CD8-positive, alpha-beta memory T cell (primary cell): ENCODE results near the gene IQSEC1. TPM values are rescaled to one million over a fixed set of nuclear protein-coding genes. Genes with fewer than 3 reads are reported as not detected.
A peak's percentile ranks its signal among the peaks of the same experiment; 100 is the strongest.

ENCODE experiments used
- CTCF ChIA-PET: fragments of 350-600 bp; sonication (Branson Sonifier 250); formaldehyde crosslinking; loops from one replicate; lab custom pipeline; 2021; ENCODE audit warnings: antibody characterized with exemption; lab: Charles Lee
- POLR2A ChIA-PET: fragments of 350-600 bp; sonication (Branson Sonifier 250); formaldehyde crosslinking; loops from one replicate; lab custom pipeline; 2021; ENCODE audit warnings: antibody characterized with exemption; lab: Charles Lee
- DNase-seq, 5 donors: peaks; one replicate each; pipeline versions ENCODE4 v3.0.0 to v3.0.0-alpha.2; 2020 to 2022; ENCODE audit warnings: mixed read lengths in 1 of 5
- H3K27ac ChIP-seq: one replicate; pipeline ENCODE4 v1.7.0; 2013; ENCODE audit warnings: low read depth, mild to moderate bottlenecking, low read length, moderate library complexity
- H3K27me3 ChIP-seq: 2 replicates; pipeline ENCODE4 v1.7.0; 2013; ENCODE audit warnings: low read length, mild to moderate bottlenecking; ENCODE audit not compliant: insufficient read depth, poor library complexity, severe bottlenecking
- H3K36me3 ChIP-seq: 2 replicates; pipeline ENCODE4 v1.7.0; 2013; ENCODE audit warnings: mild to moderate bottlenecking, low read length, moderate library complexity; ENCODE audit not compliant: insufficient read depth
- H3K4me1 ChIP-seq: 2 replicates; pipeline ENCODE4 v1.7.0; 2013; ENCODE audit warnings: mild to moderate bottlenecking, low read length, moderate library complexity; ENCODE audit not compliant: insufficient read depth
- H3K4me3 ChIP-seq: 2 replicates; pipeline ENCODE4 v1.7.0; 2013; ENCODE audit warnings: mild to moderate bottlenecking, low read length
- H3K9me3 ChIP-seq: 2 replicates; pipeline ENCODE4 v1.7.0; 2013; ENCODE audit warnings: mild to moderate bottlenecking, low read length
- H3K27ac Mint-ChIP-seq, 8 donors: one replicate each; pipeline ENCODE4 v1.8.0; 2020 to 2021; ENCODE audit warnings: mixed read lengths in 8 of 8, mild to moderate bottlenecking in 6 of 8, inconsistent platforms in 3 of 8, moderate library complexity in 3 of 8
- H3K27me3 Mint-ChIP-seq, 2 donors: one replicate each; pipeline ENCODE4 v1.8.0; 2020 to 2021; ENCODE audit warnings: mixed read lengths in 2 of 2, mild to moderate bottlenecking in 1 of 2, moderate library complexity in 1 of 2
- H3K36me3 Mint-ChIP-seq, 3 donors: one replicate each; pipeline ENCODE4 v1.8.0; 2020 to 2021; ENCODE audit warnings: mixed read lengths in 3 of 3, inconsistent platforms in 1 of 3, mild to moderate bottlenecking in 1 of 3
- H3K4me1 Mint-ChIP-seq, 3 donors: one replicate each; pipeline ENCODE4 v1.8.0; 2020 to 2021; ENCODE audit warnings: mixed read lengths in 3 of 3, inconsistent platforms in 1 of 3, mild to moderate bottlenecking in 1 of 3
- H3K4me3 Mint-ChIP-seq, 7 donors: one replicate each; pipeline ENCODE4 v1.8.0; 2020 to 2021; ENCODE audit warnings: mixed read lengths in 7 of 7, mild to moderate bottlenecking in 6 of 7, moderate library complexity in 4 of 7, inconsistent platforms in 2 of 7
- H3K9me3 Mint-ChIP-seq, 5 donors: one replicate each; pipeline ENCODE4 v1.8.0; 2020 to 2022; ENCODE audit warnings: mixed read lengths in 5 of 5, mild to moderate bottlenecking in 3 of 5, moderate library complexity in 2 of 5, inconsistent platforms in 1 of 5
- polyA plus RNA-seq: library from polyadenylated mRNA; unstranded; fragments of 300-500 nt; fragmentation: Illumina TruSeq; gene quantifications from one replicate; pipeline ENCODE4 v1.2.3, GENCODE V29; 2021
- total RNA-seq, 2 experiments: library from RNA; stranded (reverse); gene quantifications; one replicate each; pipeline ENCODE4 v1.2.3, GENCODE V29; 2021

Gene IQSEC1
- total and polyA plus RNA-seq, 3 experiments from 2014 or later, result 18.5 to 33.7 (median 19.8) TPM

DNA sequence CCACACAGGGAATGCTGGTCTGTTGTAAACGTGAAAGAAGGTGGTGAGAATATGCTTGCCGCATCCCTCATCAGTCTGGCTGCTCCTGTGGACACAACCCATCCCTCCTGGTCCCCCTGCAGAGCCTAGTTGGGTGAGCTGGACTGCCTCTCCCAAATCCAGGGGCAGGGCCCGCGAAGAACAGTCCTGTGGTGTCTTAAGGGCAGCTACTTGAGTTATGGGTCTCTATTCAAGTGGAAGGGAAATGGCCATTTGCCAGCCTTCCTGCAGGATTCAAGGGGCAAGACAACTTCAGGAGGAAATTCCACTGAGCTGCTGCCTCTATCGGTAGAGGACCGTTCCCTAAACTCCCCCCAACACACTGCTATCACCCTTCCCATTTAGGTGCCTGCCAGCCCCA lies 98.9 kb downstream of the IQSEC1 start:
- no peaks in the 10 kb centered on the region for H3K36me3 ChIP-seq
- POLR2A ChIA-PET, result no interaction called here
- peaks cover 19% of the 10 kb centered on the region for H3K4me1 ChIP-seq

DNA sequence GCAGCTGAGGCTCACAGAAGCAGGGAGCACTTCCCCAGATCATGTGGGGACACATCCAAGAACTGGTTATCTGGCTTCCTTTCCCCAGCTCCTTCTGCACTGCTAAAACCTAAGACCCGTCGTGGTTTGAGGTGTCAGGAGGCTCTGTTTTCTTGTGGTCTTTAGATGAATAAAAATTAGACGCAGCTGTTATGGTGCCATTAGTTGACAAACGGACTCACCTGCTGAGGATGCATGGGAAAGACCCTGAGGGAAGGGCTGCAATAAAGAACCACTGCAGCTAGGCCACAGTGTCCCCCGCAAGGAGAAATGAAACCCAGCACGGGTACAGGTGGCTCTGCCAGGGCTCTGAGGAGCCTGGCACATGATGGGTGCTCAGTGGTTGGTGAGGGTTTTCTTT lies 99.4 kb downstream of the IQSEC1 start:
- no peaks in the 10 kb centered on the region for H3K9me3 Mint-ChIP-seq
- H3K27me3 ChIP-seq, result no peaks in the 10 kb centered on the region
- POLR2A ChIA-PET, result no interaction called here
- H3K36me3 ChIP-seq, result no peaks in the 10 kb centered on the region
- H3K4me3 Mint-ChIP-seq, result peak overlapping the region in 2 of 7 donors; percentile 8 to 38
- H3K27ac ChIP-seq, result no peak overlapping the region
- H3K9me3 ChIP-seq, result no peaks in the 10 kb centered on the region
- H3K4me1 Mint-ChIP-seq, result peaks cover 59 to 82% (median 67%) of the 10 kb centered on the region in 3 donors
- H3K4me3 ChIP-seq, result no peak overlapping the region
- H3K27me3 Mint-ChIP-seq, result no peaks in the 10 kb centered on the region
- no peak for DNase-seq
- peak overlapping the region in 6 of 8 donors; percentile 38 to 68 (median 54) for H3K27ac Mint-ChIP-seq
- H3K36me3 Mint-ChIP-seq, result peaks cover 0 to 49% (median 1%) of the 10 kb centered on the region in 3 donors
- peaks cover 19% of the 10 kb centered on the region for H3K4me1 ChIP-seq
- CTCF ChIA-PET, result interaction anchor here (0.9 to 2.6 kb wide), 4 partner anchors 10 to 21 kb away, joined by 3 to 14 read pairs (median 4); no protein-coding TSS in a partner anchor

More for the DNA sequence above, 98.9 kb downstream of the IQSEC1 start:
- H3K4me1 Mint-ChIP-seq, result peaks cover 60 to 82% (median 62%) of the 10 kb centered on the region in 3 donors
- no peaks in the 10 kb centered on the region for H3K27me3 Mint-ChIP-seq
- CTCF ChIA-PET, result interaction anchor here (1.3 to 2.6 kb wide), 4 partner anchors 9 to 15 kb away, joined by 3 to 14 read pairs (median 5); no protein-coding TSS in a partner anchor
- Histone ChIP-seq H3K4me3 (no peak overlapping the region), H3K27me3 (no peaks in the 10 kb centered on the region), H3K9me3 (no peaks in the 10 kb centered on the region), H3K27ac (no peak overlapping the region)
- peak overlapping the region in 2 of 7 donors; percentile 8 to 38 for H3K4me3 Mint-ChIP-seq
- no peak for DNase-seq
- H3K36me3 Mint-ChIP-seq, result peaks cover 0 to 50% (median 4%) of the 10 kb centered on the region in 3 donors
- no peaks in the 10 kb centered on the region for H3K9me3 Mint-ChIP-seq
- peak overlapping the region in 6 of 8 donors; percentile 23 to 76 (median 60) for H3K27ac Mint-ChIP-seq

DNA sequence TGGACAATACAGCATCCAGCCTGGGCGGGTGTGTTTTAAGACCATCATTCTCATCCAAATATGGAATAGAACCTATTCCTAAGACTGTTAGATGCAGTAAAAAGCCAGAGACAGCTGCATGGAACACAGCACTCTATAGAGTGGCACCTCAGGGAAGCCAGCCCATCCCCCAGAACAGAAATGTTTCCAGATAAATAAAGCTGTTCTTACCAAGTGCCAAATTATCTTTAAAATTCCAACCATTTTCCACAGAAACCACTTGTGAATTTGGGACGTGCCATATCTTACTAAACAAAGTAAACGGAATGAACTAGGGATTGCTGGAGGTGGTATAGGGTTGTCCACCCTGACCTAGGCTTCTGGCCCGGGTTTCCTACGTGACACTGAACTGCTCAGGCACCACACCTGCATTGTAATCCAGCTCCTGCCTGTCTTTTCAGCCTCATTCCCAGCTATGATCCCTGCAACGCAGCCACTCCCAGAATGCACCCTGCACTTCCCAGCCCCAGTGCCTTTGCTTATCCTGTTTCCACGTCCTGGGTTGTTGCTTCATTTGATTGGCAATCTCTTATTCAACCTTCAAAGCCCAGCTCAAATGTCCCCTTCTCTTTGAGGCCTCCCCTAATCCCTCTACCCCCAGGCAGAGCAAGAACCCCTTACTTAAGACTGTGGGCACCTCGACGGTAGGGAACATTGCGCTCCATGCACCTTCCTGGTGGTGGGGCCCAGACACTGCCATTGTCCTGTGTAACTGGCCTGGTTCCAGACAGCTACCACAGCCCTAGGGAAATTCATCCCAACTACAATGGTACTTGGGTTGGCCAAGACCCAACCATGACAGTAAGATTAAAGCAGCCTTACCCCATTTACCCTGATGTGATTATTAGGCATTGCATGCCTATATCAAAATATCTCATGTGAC lies 100.2 kb downstream of the IQSEC1 start:
- ChIA-PET POLR2A (no interaction called here), CTCF (interaction anchor here (0.9 to 2.6 kb wide), 4 partner anchors 11 to 22 kb away, joined by 3 to 14 read pairs (median 4); no protein-coding TSS in a partner anchor)
- no peaks in the 10 kb centered on the region for H3K27me3 Mint-ChIP-seq
- no peaks in the 10 kb centered on the region for H3K27me3 ChIP-seq
- H3K9me3 Mint-ChIP-seq, result no peaks in the 10 kb centered on the region
- H3K4me3 ChIP-seq, result no peak overlapping the region
- H3K27ac Mint-ChIP-seq, result peak overlapping the region in 6 of 8 donors; percentile 12 to 88 (median 44)
- no peaks in the 10 kb centered on the region for H3K36me3 ChIP-seq
- peaks cover 26% of the 10 kb centered on the region for H3K4me1 ChIP-seq
- peak overlapping the region in 2 of 7 donors; percentile 35 to 55 for H3K4me3 Mint-ChIP-seq
- peaks cover 0 to 44% (median 1%) of the 10 kb centered on the region in 3 donors for H3K36me3 Mint-ChIP-seq
- no peak for DNase-seq
- H3K27ac ChIP-seq, result no peak overlapping the region
- no peaks in the 10 kb centered on the region for H3K9me3 ChIP-seq
- peaks cover 66 to 86% (median 75%) of the 10 kb centered on the region in 3 donors for H3K4me1 Mint-ChIP-seq

DNA sequence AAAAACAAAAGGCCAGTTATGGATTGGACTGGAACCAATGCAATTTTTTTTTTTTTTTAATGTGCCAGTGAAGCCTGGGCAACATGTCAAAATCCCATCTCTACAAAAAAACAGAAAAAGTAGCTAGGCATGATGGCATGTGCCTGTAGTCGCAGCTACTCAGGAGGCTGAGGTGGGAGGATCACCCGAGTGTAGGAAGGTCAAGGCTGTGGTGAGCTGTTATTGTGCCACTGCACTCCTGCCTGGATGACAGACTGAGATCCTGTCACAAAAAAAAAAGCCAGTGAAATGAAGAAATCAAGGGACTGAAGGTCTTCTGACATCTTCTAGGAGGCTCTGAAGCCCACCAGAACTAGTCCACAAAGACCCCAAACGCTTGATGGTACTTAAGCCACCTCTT lies 101.2 kb downstream of the IQSEC1 start:
- Histone ChIP-seq H3K27ac (no peak overlapping the region), H3K27me3 (no peaks in the 10 kb centered on the region), H3K4me1 (peaks cover 30% of the 10 kb centered on the region), H3K4me3 (no peak overlapping the region), H3K9me3 (no peaks in the 10 kb centered on the region), H3K36me3 (no peaks in the 10 kb centered on the region)
- no peaks in the 10 kb centered on the region for H3K9me3 Mint-ChIP-seq
- peaks cover 64 to 83% (median 75%) of the 10 kb centered on the region in 3 donors for H3K4me1 Mint-ChIP-seq
- peak overlapping the region in 3 of 8 donors; percentile 22 to 45 (median 41) for H3K27ac Mint-ChIP-seq
- ChIA-PET POLR2A (no interaction called here), CTCF (interaction anchor here (0.9 to 2.6 kb wide), 2 partner anchors 9 to 12 kb away, joined by 4 to 14 read pairs; no protein-coding TSS in a partner anchor)
- peaks cover 0 to 36% (median 1%) of the 10 kb centered on the region in 3 donors for H3K36me3 Mint-ChIP-seq
- no peaks in the 10 kb centered on the region for H3K27me3 Mint-ChIP-seq
- H3K4me3 Mint-ChIP-seq, result peak overlapping the region in 1 of 7 donors; percentile 55
- DNase-seq, result no peak

DNA sequence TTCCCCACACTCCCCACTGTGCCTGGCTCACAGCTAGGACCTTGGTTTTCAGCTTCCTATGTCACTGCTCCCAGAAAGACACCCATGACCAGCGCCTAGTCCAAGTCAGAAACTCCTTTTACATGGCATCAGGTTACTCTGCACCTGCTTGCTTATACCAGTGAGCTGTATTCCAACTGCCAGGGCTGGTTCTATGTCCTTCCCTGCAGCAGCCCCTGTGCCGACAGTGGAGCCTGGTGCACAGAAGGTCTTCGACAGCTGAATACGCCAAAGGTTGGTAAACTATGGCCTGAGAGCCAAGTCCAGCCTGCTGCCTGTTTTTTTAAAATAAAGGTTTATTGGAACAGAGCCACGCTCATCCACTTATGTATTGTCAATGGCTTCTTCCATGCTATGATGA lies 102.5 kb downstream of the IQSEC1 start:
- POLR2A ChIA-PET, result interaction anchor here (0.7 to 1.1 kb wide), 2 partner anchors 10 to 24 kb away, joined by 3 read pairs; no protein-coding TSS in a partner anchor
- peaks cover 0 to 31% (median 0%) of the 10 kb centered on the region in 3 donors for H3K36me3 Mint-ChIP-seq

DNA sequence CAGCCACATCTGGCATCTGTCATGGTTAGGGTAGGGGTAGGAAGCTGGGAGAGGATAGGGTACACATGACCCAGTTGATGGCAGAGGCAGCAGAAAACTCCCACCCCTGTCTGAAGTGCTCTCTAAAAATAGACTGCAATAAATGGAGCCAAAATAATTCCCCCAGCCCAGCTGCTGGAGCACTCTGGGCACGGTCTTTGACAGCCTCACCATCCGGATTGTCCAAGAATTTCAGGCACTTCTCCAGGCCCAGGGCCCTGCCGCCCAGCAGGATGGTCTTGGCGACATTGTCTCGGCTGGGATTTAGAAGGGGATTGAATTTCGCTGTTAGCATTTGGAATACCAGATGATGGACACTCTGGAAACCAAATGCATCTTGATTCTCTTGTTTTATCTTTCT lies 103.7 kb downstream of the IQSEC1 start:
- DNase-seq, result no peak
- Histone ChIP-seq H3K36me3 (no peaks in the 10 kb centered on the region), H3K27ac (no peak overlapping the region), H3K4me1 (peaks cover 52% of the 10 kb centered on the region), H3K9me3 (no peaks in the 10 kb centered on the region), H3K4me3 (no peak overlapping the region), H3K27me3 (no peaks in the 10 kb centered on the region)
- Mint-ChIP-seq H3K9me3 (no peaks in the 10 kb centered on the region), H3K27me3 (no peaks in the 10 kb centered on the region), H3K4me3 (peak overlapping the region in 2 of 7 donors; percentile 4 to 44), H3K4me1 (peaks cover 70 to 86% (median 78%) of the 10 kb centered on the region in 3 donors), H3K27ac (peak overlapping the region in 3 of 8 donors; percentile 22 to 79 (median 58)), H3K36me3 (peaks cover 0 to 27% (median 0%) of the 10 kb centered on the region in 3 donors)
- ChIA-PET CTCF (interaction anchor here (1.3 kb wide), 1 partner anchor 25 kb away, joined by 5 read pairs; no protein-coding TSS in a partner anchor), POLR2A (interaction anchor here (1.1 kb wide), 1 partner anchor 9 kb away, joined by 3 read pairs; no protein-coding TSS in a partner anchor)

More for the DNA sequence above, 102.5 kb downstream of the IQSEC1 start:
- peaks cover 44% of the 10 kb centered on the region for H3K4me1 ChIP-seq
- peak overlapping the region in 5 of 8 donors; percentile 15 to 76 (median 44) for H3K27ac Mint-ChIP-seq
- no peaks in the 10 kb centered on the region for H3K27me3 ChIP-seq
- no peaks in the 10 kb centered on the region for H3K27me3 Mint-ChIP-seq
- peaks cover 69 to 86% (median 78%) of the 10 kb centered on the region in 3 donors for H3K4me1 Mint-ChIP-seq
- H3K4me3 Mint-ChIP-seq, result no peak overlapping the region
- DNase-seq, result no peak
- CTCF ChIA-PET, result interaction anchor here (0.7 to 1.4 kb wide), 3 partner anchors 13 to 24 kb away, joined by 3 to 6 read pairs (median 3); no protein-coding TSS in a partner anchor
- H3K36me3 ChIP-seq, result no peaks in the 10 kb centered on the region
- no peaks in the 10 kb centered on the region for H3K9me3 Mint-ChIP-seq
- H3K9me3 ChIP-seq, result no peaks in the 10 kb centered on the region
- H3K4me3 ChIP-seq, result no peak overlapping the region
- no peak overlapping the region for H3K27ac ChIP-seq

DNA sequence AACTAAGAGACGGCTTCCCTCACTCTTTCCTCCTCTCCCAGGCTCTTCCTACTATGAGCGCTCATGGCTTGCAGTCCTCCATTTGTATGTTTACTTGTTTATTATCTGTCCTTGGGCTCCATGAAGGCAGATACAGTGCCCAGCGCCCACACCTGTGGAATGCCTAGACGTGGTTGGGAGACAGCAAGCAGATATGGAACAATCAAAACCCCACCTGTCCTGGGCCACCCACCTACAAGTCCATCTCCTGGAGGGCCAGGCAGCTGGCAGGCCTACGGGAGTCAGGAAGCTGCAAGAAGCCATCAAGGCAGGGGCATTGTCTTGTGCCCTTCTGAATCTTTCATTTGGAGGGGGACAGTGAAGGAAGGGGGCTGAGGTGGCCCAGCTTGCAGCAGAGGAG lies 104.7 kb downstream of the IQSEC1 start:
- POLR2A ChIA-PET, result interaction anchor here (0.6 kb wide), 1 partner anchor 9 kb away, joined by 3 read pairs; no protein-coding TSS in a partner anchor
- CTCF ChIA-PET, result interaction anchor here (1.0 to 1.3 kb wide), 2 partner anchors 14 to 26 kb away, joined by 3 to 5 read pairs; no protein-coding TSS in a partner anchor
- H3K4me1 Mint-ChIP-seq, result peaks cover 69 to 86% (median 78%) of the 10 kb centered on the region in 3 donors

More for the DNA sequence above, 104.7 kb downstream of the IQSEC1 start:
- no peaks in the 10 kb centered on the region for H3K9me3 ChIP-seq
- peaks cover 52% of the 10 kb centered on the region for H3K4me1 ChIP-seq
- peak overlapping the region; percentile 38 for H3K4me3 ChIP-seq
- H3K27ac ChIP-seq, result no peak overlapping the region
- Mint-ChIP-seq H3K4me3 (peak overlapping the region in 6 of 7 donors; percentile 60 to 91 (median 84)), H3K9me3 (no peaks in the 10 kb centered on the region), H3K36me3 (peaks cover 0 to 26% (median 0%) of the 10 kb centered on the region in 3 donors), H3K27me3 (no peaks in the 10 kb centered on the region), H3K27ac (peak overlapping the region in 5 of 8 donors; percentile 36 to 87 (median 50))
- H3K36me3 ChIP-seq, result no peaks in the 10 kb centered on the region
- H3K27me3 ChIP-seq, result no peaks in the 10 kb centered on the region
- no peak for DNase-seq
